GM19025 (cell line): ENCODE results near the gene ZNHIT2.

ENCODE experiments used
- ATAC-seq: cut with Tn5 transposase; IDR thresholded peaks from one replicate; pipeline ENCODE4 v1.9.1; 2021; ENCODE audit warnings: mild to moderate bottlenecking, low read depth, moderate library complexity; ENCODE audit not compliant: unreplicated experiment

ZNHIT2 gene

GRCh38 chr11:65134952-65135632 lies 17.6 kb upstream of the ZNHIT2 start:
- peak; percentile 59 for ATAC-seq

GRCh38 chr11:65134240-65134951 lies 16.9 kb upstream of the ZNHIT2 start, which contains the start of gene SYVN1:
Gene SYVN1 (minus strand): TSS chr11:65134519. CDS start chr11:65133601, 918 bp downstream.
- ATAC-seq = peak; percentile 59

- no peak for ATAC-seq
These were observed 16.2 kb upstream of the ZNHIT2 start for GRCh38 chr11:65133724-65134123.

GRCh38 chr11:65132988-65133700 lies 15.6 kb upstream of the ZNHIT2 start:
- ATAC-seq = no peak

- peak; percentile 29 for ATAC-seq
These were observed 14.9 kb upstream of the ZNHIT2 start for GRCh38 chr11:65132238-65132987.

- no peak for ATAC-seq
These were observed 14.4 kb upstream of the ZNHIT2 start for GRCh38 chr11:65131895-65132237.

- ATAC-seq = no peak
These were observed 13.9 kb upstream of the ZNHIT2 start for GRCh38 chr11:65131417-65131776.

GRCh38 chr11:65130631-65131416 lies 13.3 kb upstream of the ZNHIT2 start:
- ATAC-seq = no peak

GRCh38 chr11:65129649-65130441 lies 12.3 kb upstream of the ZNHIT2 start:
- ATAC-seq = no peak

GRCh38 chr11:65128182-65129145 lies 11.0 kb upstream of the ZNHIT2 start:
- ATAC-seq = no peak

GRCh38 chr11:65127473-65128181 lies 10.1 kb upstream of the ZNHIT2 start:
- ATAC-seq = no peak

GRCh38 chr11:65126624-65127274 lies 9.2 kb upstream of the ZNHIT2 start:
- ATAC-seq = no peak

GRCh38 chr11:65125197-65126056 lies 7.9 kb upstream of the ZNHIT2 start:
- ATAC-seq = no peak

- ATAC-seq = no peak
These were observed 7.1 kb upstream of the ZNHIT2 start for GRCh38 chr11:65124480-65125196.

- ATAC-seq = peak; percentile 73
These were observed 4.6 kb upstream of the ZNHIT2 start, which contains the start of the genes FAU and MRPL49 for GRCh38 chr11:65121865-65122696. Gene FAU (minus strand): TSS chr11:65122134. CDS start chr11:65121813, 321 bp downstream. Gene MRPL49 (plus strand): TSS chr11:65122321. CDS start chr11:65122347, 26 bp downstream.
